Type B pancreatic cell (in vitro differentiated cells): Measurements from ENCODE around the gene ITPR2. TPM values are rescaled to one million over a fixed set of nuclear protein-coding genes. Genes with fewer than 3 reads are reported as not detected.

ENCODE experiments used
- DNase-seq: peaks from one replicate; pipeline ENCODE4 v3.0.0; 2021; ENCODE audit warnings: mixed read lengths; ENCODE audit not compliant: unreplicated experiment; ENCODE audit errors: extremely low spot score
- H3K27ac Mint-ChIP-seq: 2 replicates; pipeline ENCODE4 v1.8.0; 2021; ENCODE audit warnings: mild to moderate bottlenecking, mixed read lengths
- H3K27me3 Mint-ChIP-seq: 2 replicates; pipeline ENCODE4 v1.8.0; 2021; ENCODE audit warnings: mixed read lengths
- H3K36me3 Mint-ChIP-seq: 2 replicates; pipeline ENCODE4 v1.8.0; 2021; ENCODE audit warnings: mixed read lengths
- H3K4me1 Mint-ChIP-seq: one replicate; pipeline ENCODE4 v1.8.0; 2021; ENCODE audit warnings: mixed read lengths; ENCODE audit not compliant: unreplicated experiment
- H3K4me3 Mint-ChIP-seq: 2 replicates; pipeline ENCODE4 v1.8.0; 2021; ENCODE audit warnings: mild to moderate bottlenecking, mixed read lengths
- H3K9me3 Mint-ChIP-seq: 2 replicates; pipeline ENCODE4 v1.8.0; 2021; ENCODE audit warnings: mixed read lengths
- total RNA-seq: library from RNA; stranded (reverse); gene quantifications from 2 replicates; pipeline ENCODE4 v1.2.1, GENCODE V29; 2021; ENCODE audit warnings: low replicate concordance
- TF ChIP-seq, protein P1 (sequence below): fragments of 200-600 bp; sonication (generic); conservative IDR thresholded peaks from 2 replicates; pipeline ENCODE4 v1.5.0; 2021; ENCODE audit warnings: antibody characterized with exemption, mild to moderate bottlenecking

ITPR2 gene
- total RNA-seq, 1 donor from 2014 or later, result 33.7 TPM

DNA sequence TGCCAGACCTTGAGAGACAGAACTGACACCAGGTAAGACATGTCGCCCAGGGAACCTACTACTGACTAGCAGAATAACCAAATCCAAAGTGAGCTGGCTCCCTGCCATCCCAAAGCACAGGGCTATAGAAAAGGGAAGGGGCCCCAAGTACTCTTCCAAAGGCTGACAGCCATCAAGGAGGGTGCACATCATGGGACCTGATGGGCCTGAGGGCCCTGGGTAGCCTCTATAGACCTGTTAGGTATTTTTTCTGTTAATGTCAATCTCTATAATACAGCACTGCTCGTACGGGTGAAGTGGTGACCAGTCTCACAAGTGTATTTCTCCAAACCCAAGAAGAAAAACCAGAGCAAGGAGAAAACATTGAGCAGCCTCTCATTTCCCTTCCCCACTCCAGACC, 171.6 kb downstream of the ITPR2 start:
- H3K27ac Mint-ChIP-seq, result no peak overlapping the region
- H3K27me3 Mint-ChIP-seq, result no peaks in the 10 kb centered on the region
- TF ChIP-seq, protein P1, sequence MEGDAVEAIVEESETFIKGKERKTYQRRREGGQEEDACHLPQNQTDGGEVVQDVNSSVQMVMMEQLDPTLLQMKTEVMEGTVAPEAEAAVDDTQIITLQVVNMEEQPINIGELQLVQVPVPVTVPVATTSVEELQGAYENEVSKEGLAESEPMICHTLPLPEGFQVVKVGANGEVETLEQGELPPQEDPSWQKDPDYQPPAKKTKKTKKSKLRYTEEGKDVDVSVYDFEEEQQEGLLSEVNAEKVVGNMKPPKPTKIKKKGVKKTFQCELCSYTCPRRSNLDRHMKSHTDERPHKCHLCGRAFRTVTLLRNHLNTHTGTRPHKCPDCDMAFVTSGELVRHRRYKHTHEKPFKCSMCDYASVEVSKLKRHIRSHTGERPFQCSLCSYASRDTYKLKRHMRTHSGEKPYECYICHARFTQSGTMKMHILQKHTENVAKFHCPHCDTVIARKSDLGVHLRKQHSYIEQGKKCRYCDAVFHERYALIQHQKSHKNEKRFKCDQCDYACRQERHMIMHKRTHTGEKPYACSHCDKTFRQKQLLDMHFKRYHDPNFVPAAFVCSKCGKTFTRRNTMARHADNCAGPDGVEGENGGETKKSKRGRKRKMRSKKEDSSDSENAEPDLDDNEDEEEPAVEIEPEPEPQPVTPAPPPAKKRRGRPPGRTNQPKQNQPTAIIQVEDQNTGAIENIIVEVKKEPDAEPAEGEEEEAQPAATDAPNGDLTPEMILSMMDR, result no peak
- H3K4me1 Mint-ChIP-seq, result no peaks in the 10 kb centered on the region
- no peak for DNase-seq
- H3K4me3 Mint-ChIP-seq, result no peak overlapping the region
- H3K36me3 Mint-ChIP-seq, result peaks cover 37% of the 10 kb centered on the region
- no peaks in the 10 kb centered on the region for H3K9me3 Mint-ChIP-seq

DNA sequence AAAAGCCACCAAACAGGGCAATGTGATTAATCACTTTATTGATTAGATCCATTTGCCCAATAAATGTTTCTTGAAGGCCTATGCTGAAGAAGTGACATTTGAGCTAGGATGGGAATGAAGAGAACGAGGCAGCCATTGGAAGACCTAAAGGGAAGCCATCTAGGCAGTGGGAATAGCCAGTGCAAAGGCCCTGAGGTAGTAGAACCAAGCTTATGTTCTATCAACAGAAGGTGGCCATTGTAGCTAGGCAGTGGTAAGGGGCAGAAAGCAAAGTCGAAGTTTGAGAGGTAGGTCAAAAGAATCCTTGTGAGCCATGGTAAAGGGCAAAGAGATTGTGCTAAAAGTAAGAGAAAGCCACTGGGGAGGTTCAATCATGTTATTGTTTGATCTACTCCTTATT, 173.1 kb downstream of the ITPR2 start:
- Mint-ChIP-seq H3K27me3 (no peaks in the 10 kb centered on the region), H3K4me1 (no peaks in the 10 kb centered on the region), H3K4me3 (no peak overlapping the region), H3K27ac (no peak overlapping the region), H3K36me3 (peaks cover 45% of the 10 kb centered on the region), H3K9me3 (no peaks in the 10 kb centered on the region)
- TF ChIP-seq, protein P1, result no peak
- DNase-seq, result no peak

DNA sequence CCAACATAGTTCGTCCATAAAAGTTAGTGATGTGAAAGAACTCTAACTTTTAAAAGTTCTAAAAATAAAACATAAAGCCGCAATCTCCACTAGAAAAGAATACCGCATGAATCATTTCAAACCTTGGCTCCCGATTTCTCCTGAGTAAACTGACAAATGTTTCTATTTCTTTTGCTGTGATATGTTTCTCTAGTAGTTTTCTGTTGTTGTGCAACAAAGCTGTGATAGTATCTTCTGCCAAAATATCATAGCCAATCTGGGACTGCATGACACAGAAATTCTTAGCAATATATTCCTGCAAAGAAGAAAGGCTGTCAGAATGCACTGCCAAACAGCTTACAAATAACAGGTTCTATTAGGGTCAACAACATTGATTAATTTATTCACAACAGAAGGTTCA, 174.0 kb downstream of the ITPR2 start:
- DNase-seq, result no peak
- Mint-ChIP-seq H3K9me3 (no peaks in the 10 kb centered on the region), H3K27me3 (no peaks in the 10 kb centered on the region)

DNA sequence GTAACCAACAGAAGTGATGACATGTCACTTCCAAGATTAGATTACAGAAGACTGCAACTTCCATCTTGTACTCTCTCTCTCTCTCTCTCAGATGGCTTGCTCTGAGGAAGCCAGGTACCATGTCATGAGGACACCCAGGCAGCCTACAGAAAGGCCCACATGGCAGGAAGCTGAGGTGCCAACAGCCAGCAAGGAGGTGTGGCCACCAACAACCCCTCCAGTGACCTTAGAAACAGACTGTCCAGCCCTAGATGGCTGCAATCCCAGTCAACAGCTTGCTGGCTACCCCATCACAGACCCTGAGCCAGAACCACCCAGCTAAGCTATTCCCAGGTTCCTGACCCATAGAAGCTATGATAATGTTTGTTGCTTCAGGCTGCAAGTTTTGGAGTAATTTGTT, 178.4 kb downstream of the ITPR2 start:
- H3K4me1 Mint-ChIP-seq, result no peaks in the 10 kb centered on the region
- H3K36me3 Mint-ChIP-seq, result peaks cover 67% of the 10 kb centered on the region
- no peaks in the 10 kb centered on the region for H3K9me3 Mint-ChIP-seq
- no peaks in the 10 kb centered on the region for H3K27me3 Mint-ChIP-seq
- DNase-seq, result no peak
- TF ChIP-seq, protein P1, result no peak
- no peak overlapping the region for H3K27ac Mint-ChIP-seq
- H3K4me3 Mint-ChIP-seq, result no peak overlapping the region

More for the DNA sequence above, 174.0 kb downstream of the ITPR2 start:
- Mint-ChIP-seq H3K4me3 (no peak overlapping the region), H3K27ac (no peak overlapping the region), H3K36me3 (peaks cover 50% of the 10 kb centered on the region), H3K4me1 (no peaks in the 10 kb centered on the region)
- TF ChIP-seq, protein P1, result no peak

DNA sequence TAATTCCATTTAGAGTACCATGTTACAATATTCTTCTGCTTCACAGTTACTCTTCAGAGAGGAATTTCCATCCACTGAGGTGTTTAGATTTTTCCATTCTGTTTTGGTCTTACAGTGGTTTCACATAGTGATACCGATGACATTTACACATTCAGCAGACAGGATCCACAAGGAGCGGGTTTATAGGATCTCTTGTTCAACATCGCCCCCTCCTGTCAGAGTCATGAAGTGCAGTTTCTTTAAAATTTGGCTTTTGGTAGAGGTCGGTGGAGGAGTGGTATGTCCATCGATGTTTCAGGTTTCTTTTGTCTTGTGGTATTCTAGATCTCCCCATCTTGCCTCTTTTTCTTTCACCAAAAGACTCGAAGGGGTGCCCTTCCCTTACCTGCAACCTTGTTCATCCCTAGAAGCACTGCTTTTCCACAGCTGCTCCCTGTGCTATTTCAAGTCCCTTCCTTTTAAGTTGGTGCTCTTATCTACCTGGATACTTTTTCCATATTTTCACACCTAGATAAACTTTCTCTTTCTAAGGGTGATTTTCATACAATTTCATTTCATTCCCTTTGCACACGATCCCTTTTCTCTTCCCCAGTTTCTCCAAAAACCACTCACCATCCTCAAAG, 181.3 kb downstream of the ITPR2 start:
- H3K36me3 Mint-ChIP-seq, result peaks cover 64% of the 10 kb centered on the region
- H3K4me1 Mint-ChIP-seq, result no peaks in the 10 kb centered on the region
- no peaks in the 10 kb centered on the region for H3K27me3 Mint-ChIP-seq
- TF ChIP-seq, protein P1, result peak; percentile 87
- no peaks in the 10 kb centered on the region for H3K9me3 Mint-ChIP-seq
- DNase-seq, result no peak
- no peak overlapping the region for H3K4me3 Mint-ChIP-seq
- no peak overlapping the region for H3K27ac Mint-ChIP-seq

DNA sequence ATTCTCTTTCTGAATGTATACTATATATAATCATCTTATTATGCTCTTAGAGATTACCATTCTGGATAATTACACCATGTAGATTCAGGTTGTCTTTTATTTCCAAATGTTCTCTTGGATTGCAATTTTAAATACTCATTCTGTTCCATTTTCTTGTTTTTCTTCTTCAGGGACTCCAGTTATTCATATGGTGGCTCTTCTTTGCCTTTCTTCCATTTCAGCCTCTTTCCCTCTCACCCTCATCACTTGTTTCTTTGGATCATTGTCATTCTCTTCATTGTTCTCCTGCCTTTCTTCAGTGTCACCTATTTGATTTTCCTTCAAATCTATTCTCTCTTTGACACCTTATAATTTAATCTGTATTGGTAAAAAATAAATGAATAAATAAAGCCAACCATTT, 182.0 kb downstream of the ITPR2 start:
- no peak for DNase-seq
- H3K27me3 Mint-ChIP-seq, result no peaks in the 10 kb centered on the region
- no peak overlapping the region for H3K27ac Mint-ChIP-seq
- TF ChIP-seq, protein P1, result no peak
- peaks cover 65% of the 10 kb centered on the region for H3K36me3 Mint-ChIP-seq
- no peak overlapping the region for H3K4me3 Mint-ChIP-seq
- H3K4me1 Mint-ChIP-seq, result no peaks in the 10 kb centered on the region
- H3K9me3 Mint-ChIP-seq, result no peaks in the 10 kb centered on the region
